BJ (cell line): ENCODE results near the gene GMCL2. TPM values are rescaled to one million over a fixed set of nuclear protein-coding genes. Genes with fewer than 3 reads are reported as not detected.

Experiments used
- CTCF ChIA-PET: fragments of 350-600 bp; formaldehyde crosslinking; extraction: SDS; loops from one replicate; lab custom pipeline; 2021; ENCODE audit warnings: antibody characterized with exemption, inconsistent platforms; lab: Yijun Ruan, JAX
- POLR2A ChIA-PET: fragments of 300-600 bp; sonication (Branson Sonifier 250); formaldehyde crosslinking; extraction: SDS; loops from one replicate; lab custom pipeline; 2021; ENCODE audit warnings: antibody characterized with exemption; lab: Charles Lee
- DNase-seq: peaks from one replicate; pipeline ENCODE4 v3.0.0-alpha.2; 2011; ENCODE audit warnings: low read depth
- H3K27me3 ChIP-seq: 2 replicates; pipeline ENCODE4 v1.6.0; 2011; ENCODE audit warnings: low read length; ENCODE audit not compliant: control insufficient read depth, insufficient read depth
- H3K36me3 ChIP-seq: 2 replicates; pipeline ENCODE4 v1.5.1; 2011; ENCODE audit warnings: low read length; ENCODE audit not compliant: control insufficient read depth, insufficient read depth
- H3K4me3 ChIP-seq: 2 replicates; pipeline ENCODE4 v1.5.1; 2011; ENCODE audit warnings: low read depth, mild to moderate bottlenecking, control low read depth, low read length
- polyA plus RNA-seq: library from polyadenylated mRNA; depleted of rRNA; stranded (reverse); fragments of >200 nt; gene quantifications from 2 replicates; pipeline ENCODE4 v1.2.3, GENCODE V29; 2011
- TF ChIP-seq, protein P1 (sequence below): IDR thresholded peaks from 2 replicates; pipeline ENCODE4 v1.5.1; 2011; ENCODE audit warnings: low read depth, mild to moderate bottlenecking, control low read depth, inconsistent platforms, low read length, moderate library complexity; ENCODE audit not compliant: insufficient read depth

The GMCL2 gene
- polyA plus RNA-seq, 1 experiment = not detected

DNA sequence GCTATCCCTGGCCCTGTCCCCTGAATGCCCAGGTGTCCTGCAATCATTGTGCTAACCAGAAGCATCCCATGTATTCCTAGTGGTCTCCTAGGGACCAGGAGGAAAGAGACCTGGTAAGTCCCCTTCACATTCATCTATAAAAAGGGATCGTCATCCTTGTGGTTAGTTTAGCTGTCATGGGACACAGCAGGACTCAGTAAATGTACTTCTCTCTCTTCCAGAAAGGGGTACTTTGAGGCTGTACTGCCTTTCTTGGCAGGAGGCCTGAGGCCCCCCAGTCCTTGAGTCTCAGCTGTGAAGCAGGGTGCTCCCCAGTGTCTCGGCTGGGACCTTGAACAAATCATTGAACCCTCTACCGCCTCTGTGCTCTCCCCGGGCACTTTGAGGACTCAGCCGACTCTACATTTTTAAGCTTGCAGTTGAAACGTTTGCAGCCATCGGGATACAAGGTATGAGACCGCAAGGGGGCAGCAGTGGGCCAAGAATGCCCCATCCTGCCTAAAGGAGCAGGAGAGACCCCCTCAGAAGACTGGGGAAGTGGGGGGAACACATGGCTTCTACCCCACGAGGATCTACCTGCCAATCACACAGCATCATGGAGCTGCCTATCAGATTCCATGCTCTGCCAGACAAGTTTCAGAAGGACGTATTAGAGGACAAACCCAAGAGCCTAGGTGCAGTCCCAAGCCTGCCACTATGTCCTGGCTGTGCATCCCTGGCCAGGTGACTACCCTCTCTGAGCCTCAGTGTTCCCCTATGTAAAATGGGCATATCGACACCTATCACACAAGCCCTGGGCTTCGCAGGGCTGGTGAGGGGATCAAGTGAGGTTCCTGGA lies 47.8 kb upstream of the GMCL2 start:
- POLR2A ChIA-PET = no interaction called here
- CTCF ChIA-PET = interaction anchor here (0.6 to 1.3 kb wide), 11 partner anchors 9 to 844 kb away, joined by 3 to 9 read pairs (median 4); partner anchors contain the start of gene HNRNPAB
- Histone ChIP-seq H3K27me3 (no peaks in the 10 kb centered on the region), H3K36me3 (peaks cover under 1% of the 10 kb centered on the region; the same call in 1 of the 2 replicates), H3K4me3 (no peak overlapping the region)
- no peak for DNase-seq
- TF ChIP-seq, protein P1, sequence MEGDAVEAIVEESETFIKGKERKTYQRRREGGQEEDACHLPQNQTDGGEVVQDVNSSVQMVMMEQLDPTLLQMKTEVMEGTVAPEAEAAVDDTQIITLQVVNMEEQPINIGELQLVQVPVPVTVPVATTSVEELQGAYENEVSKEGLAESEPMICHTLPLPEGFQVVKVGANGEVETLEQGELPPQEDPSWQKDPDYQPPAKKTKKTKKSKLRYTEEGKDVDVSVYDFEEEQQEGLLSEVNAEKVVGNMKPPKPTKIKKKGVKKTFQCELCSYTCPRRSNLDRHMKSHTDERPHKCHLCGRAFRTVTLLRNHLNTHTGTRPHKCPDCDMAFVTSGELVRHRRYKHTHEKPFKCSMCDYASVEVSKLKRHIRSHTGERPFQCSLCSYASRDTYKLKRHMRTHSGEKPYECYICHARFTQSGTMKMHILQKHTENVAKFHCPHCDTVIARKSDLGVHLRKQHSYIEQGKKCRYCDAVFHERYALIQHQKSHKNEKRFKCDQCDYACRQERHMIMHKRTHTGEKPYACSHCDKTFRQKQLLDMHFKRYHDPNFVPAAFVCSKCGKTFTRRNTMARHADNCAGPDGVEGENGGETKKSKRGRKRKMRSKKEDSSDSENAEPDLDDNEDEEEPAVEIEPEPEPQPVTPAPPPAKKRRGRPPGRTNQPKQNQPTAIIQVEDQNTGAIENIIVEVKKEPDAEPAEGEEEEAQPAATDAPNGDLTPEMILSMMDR = peak; percentile 80

DNA sequence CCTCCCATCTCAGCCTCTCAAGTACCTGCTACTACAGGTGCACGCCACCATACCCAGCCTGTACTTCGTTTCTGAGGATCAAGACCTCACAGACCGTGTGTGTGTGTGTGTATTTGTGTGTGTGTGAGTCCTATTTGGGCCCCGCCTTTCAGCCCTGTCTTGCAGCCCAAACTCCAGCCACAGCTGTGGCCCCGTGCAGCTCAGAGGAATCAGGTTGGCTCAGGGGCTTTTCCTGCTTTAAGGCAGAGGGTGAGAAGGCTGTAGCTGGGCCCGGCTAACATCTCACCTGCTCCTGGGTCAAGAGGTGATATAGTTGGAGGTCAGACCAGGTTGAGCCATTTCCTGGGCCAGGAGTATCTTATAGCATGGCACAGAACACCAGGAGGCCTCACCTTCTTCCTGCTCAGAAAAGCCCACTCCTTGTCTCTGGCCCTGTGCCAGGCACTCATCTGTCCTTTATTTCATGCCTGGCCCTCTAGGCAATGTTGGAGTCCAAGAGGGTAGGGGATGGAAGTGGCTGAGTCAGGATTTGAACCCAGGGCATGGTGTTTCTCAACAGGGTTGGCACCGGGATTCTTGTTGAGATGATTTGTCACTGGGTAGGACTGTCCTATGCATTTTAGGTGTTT lies 47.1 kb upstream of the GMCL2 start:
- ChIA-PET POLR2A (no interaction called here), CTCF (interaction anchor here (0.6 to 1.3 kb wide), 12 partner anchors 10 to 845 kb away, joined by 3 to 9 read pairs (median 4); partner anchors contain the start of gene HNRNPAB)
- Histone ChIP-seq H3K27me3 (no peaks in the 10 kb centered on the region), H3K36me3 (peaks cover 3% of the 10 kb centered on the region; the same call in 1 of the 2 replicates), H3K4me3 (no peak overlapping the region)
- TF ChIP-seq, protein P1 = no peak
- DNase-seq = no peak

- TF ChIP-seq, protein P1 = no peak
- CTCF ChIA-PET = no interaction called here
- Histone ChIP-seq H3K4me3 (peak overlapping the region; percentile 77), H3K27me3 (no peaks in the 10 kb centered on the region), H3K36me3 (peaks cover 8% of the 10 kb centered on the region)
- no peak for DNase-seq
- POLR2A ChIA-PET = no interaction called here
Observed at GRCh38 chr5:178232920-178233429, 45.8 kb upstream of the GMCL2 start.

GRCh38 chr5:178232124-178232919 lies 45.2 kb upstream of the GMCL2 start, which contains the start of gene PHYKPL:
Gene PHYKPL (minus strand): TSS chr5:178232802. CDS start chr5:178232550, 252 bp downstream.
- Histone ChIP-seq H3K4me3 (peak within 1 kb of the TSS; percentile 77), H3K27me3 (no peaks in the 10 kb centered on the region), H3K36me3 (peaks cover 8% of the 10 kb centered on the region)
- POLR2A ChIA-PET = no interaction called here
- CTCF ChIA-PET = interaction anchor here (1.2 to 1.5 kb wide), 2 partner anchors 18 to 21 kb away, joined by 3 read pairs; no protein-coding TSS in a partner anchor
- TF ChIP-seq, protein P1 = peak; percentile 28; the same call in 1 of the 2 replicates
- no peak for DNase-seq
